A549 (cell line): ENCODE data around the gene ARHGAP22. TPM values are rescaled to one million over a fixed set of nuclear protein-coding genes. Genes with fewer than 3 reads are reported as not detected.

Source experiments
- ATAC-seq, 2 experiments: fragments of 200-7000 bp in 1 of 2; fragments of >200 bp in 1 of 2; cut with Nextera tagmentation in 1 of 2; cut with Tn5 transposase in 1 of 2; 3 replicates each; pipeline versions ENCODE4 v1.8.0 to v1.9.1; 2018 to 2020; ENCODE audit warnings: mild to moderate bottlenecking in 1 of 2, moderate library complexity in 1 of 2
- CTCF ChIA-PET: fragments of 300-600 bp; sonication (Branson Sonifier 250); formaldehyde crosslinking; extraction: SDS; loops from one replicate; lab custom pipeline; 2021; ENCODE audit warnings: antibody characterized with exemption, inconsistent platforms; lab: Yijun Ruan, JAX
- POLR2A ChIA-PET: fragments of 350-600 bp; formaldehyde crosslinking; extraction: SDS; loops from one replicate; lab custom pipeline; 2021; ENCODE audit warnings: antibody characterized with exemption, inconsistent platforms; lab: Yijun Ruan, JAX
- DNase-seq, 2 experiments: peaks; one replicate each; pipeline versions ENCODE4 v3.0.0 to v3.0.0-alpha.2; 2011 to 2016; ENCODE audit warnings: low read depth in 1 of 2, low spot score in 1 of 2
- FAIRE-seq: peaks from 2 replicates; lab custom pipeline; 2011; peaks lifted over from hg19 to GRCh38; lab: Jason Lieb, UNC
- H3K27ac ChIP-seq, 2 experiments: fragments of >200 bp; sonication (Bioruptor Twin); formaldehyde crosslinking; 3 replicates each; pipeline ENCODE4 v1.5.1; 2016 to 2017
- H3K4me1 ChIP-seq: fragments of >200 bp; sonication (Bioruptor Twin); formaldehyde crosslinking; 3 replicates; pipeline ENCODE4 v1.6.1; 2016
- H3K4me2 ChIP-seq: fragments of >200 bp; sonication (Bioruptor Twin); formaldehyde crosslinking; 3 replicates; pipeline ENCODE4 v1.6.1; 2016
- H3K4me3 ChIP-seq: fragments of >200 bp; sonication (Bioruptor Twin); formaldehyde crosslinking; 3 replicates; pipeline ENCODE4 v1.5.1; 2016
- H3K9me3 ChIP-seq: fragments of >200 bp; sonication (Bioruptor Twin); formaldehyde crosslinking; 3 replicates; pipeline ENCODE4 v1.6.1; 2016
- CBX8 ChIP-seq: fragments of 200-600 bp; sonication (generic); IDR thresholded peaks from 2 replicates; pipeline ENCODE4 v1.6.1; 2016
- CHD4 ChIP-seq: fragments of 200-600 bp; sonication (generic); IDR thresholded peaks from 2 replicates; pipeline ENCODE4 v1.6.1; 2016; ENCODE audit warnings: antibody characterized with exemption, mild to moderate bottlenecking, borderline replicate concordance
- EHF ChIP-seq: fragments of 250-450 bp; sonication (Bioruptor Pico); IDR thresholded peaks from 2 replicates; pipeline ENCODE4 v1.5.0; 2020; ENCODE audit warnings: mild to moderate bottlenecking
- EHMT2 ChIP-seq: fragments of 200-600 bp; sonication (generic); IDR thresholded peaks from 2 replicates; pipeline ENCODE4 v1.6.1; 2016; ENCODE audit warnings: antibody characterized with exemption, low read depth, mild to moderate bottlenecking, moderate library complexity
- EP300 ChIP-seq, 2 experiments: fragments of >200 bp; sonication (Bioruptor Twin); formaldehyde crosslinking; IDR thresholded peaks; 2 replicates in 1 of 2; 3 replicates in 1 of 2; pipeline ENCODE4 v1.6.1; 2016 to 2017
- GATA3 ChIP-seq: IDR thresholded peaks from 2 replicates; pipeline ENCODE4 v1.6.1; 2012; ENCODE audit warnings: borderline replicate concordance
- HOXA7 ChIP-seq: fragments of 250-450 bp; sonication (Bioruptor Pico); IDR thresholded peaks from 2 replicates; pipeline ENCODE4 v1.5.0; 2020; ENCODE audit warnings: mild to moderate bottlenecking, moderate library complexity
- JUNB ChIP-seq: fragments of >200 bp; sonication (Bioruptor Twin); formaldehyde crosslinking; IDR thresholded peaks from 2 replicates; pipeline ENCODE4 v1.6.1; 2016
- MAFK ChIP-seq: fragments of 450-650 bp; IDR thresholded peaks from 2 replicates; pipeline ENCODE4 v1.6.1; 2014; ENCODE audit not compliant: partially characterized antibody
- MYC ChIP-seq: IDR thresholded peaks from 2 replicates; pipeline ENCODE4 v1.6.1; 2012; ENCODE audit warnings: mild to moderate bottlenecking, inconsistent platforms, low read length, improper control_type of control experiment, borderline replicate concordance
- RAD21 ChIP-seq, 2 experiments: fragments of >200 bp in 1 of 2; sonication (Bioruptor Twin) in 1 of 2; formaldehyde crosslinking in 1 of 2; IDR thresholded peaks in 1 of 2; conservative IDR thresholded peaks in 1 of 2; 2 replicates in 1 of 2; 3 replicates in 1 of 2; pipeline ENCODE4 v1.6.1; 2012 to 2018; ENCODE audit warnings: inconsistent platforms in 1 of 2
- RARB ChIP-seq: fragments of 250-450 bp; sonication (Bioruptor Pico); IDR thresholded peaks from 2 replicates; pipeline ENCODE4 v1.8.0; 2021; ENCODE audit warnings: mild to moderate bottlenecking, moderate library complexity
- RCOR1 ChIP-seq: fragments of 150-350 bp; IDR thresholded peaks from 2 replicates; pipeline ENCODE4 v1.6.1; 2014; ENCODE audit warnings: antibody characterized with exemption, low read length, low read depth
- RFX5 ChIP-seq: fragments of 450-650 bp; IDR thresholded peaks from 2 replicates; pipeline ENCODE4 v1.7.1; 2014; ENCODE audit warnings: antibody characterized with exemption, mild to moderate bottlenecking, moderate library complexity
- RNF2 ChIP-seq: fragments of 200-600 bp; sonication (generic); IDR thresholded peaks from 2 replicates; pipeline ENCODE4 v1.6.1; 2016; ENCODE audit warnings: low read depth, mild to moderate bottlenecking, antibody characterized with exemption, moderate library complexity, borderline replicate concordance
- SMC3 ChIP-seq: fragments of >200 bp; sonication (Bioruptor Twin); formaldehyde crosslinking; IDR thresholded peaks from 3 replicates; pipeline ENCODE4 v1.6.1; 2018; ENCODE audit warnings: inconsistent platforms
- WGBS: methylation state at CpG from one replicate; pipeline ENCODE4 v1.1.6; 2017; ENCODE audit errors: missing lambda C conversion rate; 5-methylcytosine and 5-hydroxymethylcytosine counted together
- polyA plus RNA-seq, 4 experiments: library from polyadenylated mRNA; depleted of rRNA in 3 of 4; stranded (reverse); fragments of >200 nt; fragmentation: RNase III in 1 of 4; extraction: RNeasy Plus Mini Kit Qiagen cat#74134 plus additional on column Dnase treatment in 1 of 4; gene quantifications; 2 replicates in 3 of 4; 3 replicates in 1 of 4; pipeline ENCODE4 v1.2.3, GENCODE V29; 2011 to 2017
- TF ChIP-seq, protein P1 (sequence below): fragments of >200 bp; sonication (Bioruptor Twin); formaldehyde crosslinking; IDR thresholded peaks from 2 replicates; pipeline ENCODE4 v1.6.1; 2016
- TF ChIP-seq, protein P2 (sequence below): fragments of 150-350 bp; IDR thresholded peaks from 2 replicates; pipeline ENCODE4 v1.6.1; 2014; ENCODE audit warnings: low read depth, mild to moderate bottlenecking, low read length
- TF ChIP-seq, protein P3 (sequence below): fragments of >200 bp; sonication (Bioruptor Twin); formaldehyde crosslinking; IDR thresholded peaks from 3 replicates; pipeline ENCODE4 v1.5.1; 2016
- TF ChIP-seq, protein P4 (sequence below): IDR thresholded peaks from 2 replicates; pipeline ENCODE4 v1.6.1; 2012; ENCODE audit warnings: low read depth, borderline replicate concordance

The ARHGAP22 gene
- polyA plus RNA-seq, 2 of the 4 experiments (the other 2 are of a cell fraction), result 1.9 to 3.2 TPM

DNA sequence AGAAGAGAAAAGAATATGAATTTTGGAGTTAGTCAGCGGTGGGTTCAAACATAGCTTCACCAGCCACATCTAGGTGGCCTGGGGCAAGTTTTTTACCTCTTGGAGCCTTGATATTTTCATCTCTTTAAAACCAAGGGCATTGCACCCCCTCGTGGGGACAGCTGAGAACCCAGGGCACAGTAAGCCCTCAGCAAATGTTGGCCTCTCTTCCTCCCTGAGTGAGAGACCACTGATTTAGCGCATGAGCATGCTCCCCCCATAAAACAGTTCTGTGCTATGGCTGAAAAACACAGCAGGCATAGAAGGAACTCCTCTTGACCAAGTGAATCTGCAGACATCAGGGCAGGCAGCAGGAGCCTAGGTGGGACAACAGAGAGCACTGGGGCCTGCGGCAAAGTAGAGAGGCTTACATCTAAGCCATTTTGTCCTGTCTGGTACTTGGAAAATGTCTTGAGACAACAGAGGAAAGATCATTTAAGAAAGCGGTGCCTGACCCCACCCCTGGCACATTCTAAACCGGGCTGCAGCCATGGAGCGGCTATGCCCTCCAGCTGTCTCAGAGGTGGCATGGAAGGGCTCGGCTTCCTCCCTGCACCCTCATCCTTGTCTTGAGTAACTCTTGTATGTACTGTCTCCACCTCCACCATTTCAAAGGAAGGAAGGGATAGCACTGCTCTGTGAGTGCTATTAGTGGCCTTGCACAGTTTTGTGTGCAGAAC is 94.7 kb downstream of the ARHGAP22 start:
- ATAC-seq, result peak; percentile 56 to 64; a peak in 3 of 6 replicates
- Histone ChIP-seq H3K4me1 (peaks cover 6% of the 10 kb centered on the region; the same call in 1 of the 3 replicates), H3K9me3 (peaks cover 4% of the 10 kb centered on the region; the same call in 2 of the 3 replicates), H3K27ac (no peak overlapping the region), H3K4me2 (no peak overlapping the region), H3K4me3 (no peak overlapping the region)
- 85% methylated on average over 8 of the region's 8 CpGs for WGBS
- ChIA-PET CTCF (interaction anchor here (0.5 to 1.7 kb wide), 7 partner anchors 9 to 423 kb away, joined by 3 to 8 read pairs (median 4); no protein-coding TSS in a partner anchor), POLR2A (no interaction called here)
- FAIRE-seq, result no peak
- DNase-seq, result peak; percentile 21 to 22
- TF ChIP-seq SMC3, result 0 out of 3 replicates have a peak, but pooled peaks have one; percentile 21
- no peak for TF ChIP-seq RARB (CRISPR knock-in tag)
- TF ChIP-seq CHD4, result no peak
- TF ChIP-seq, protein P1, sequence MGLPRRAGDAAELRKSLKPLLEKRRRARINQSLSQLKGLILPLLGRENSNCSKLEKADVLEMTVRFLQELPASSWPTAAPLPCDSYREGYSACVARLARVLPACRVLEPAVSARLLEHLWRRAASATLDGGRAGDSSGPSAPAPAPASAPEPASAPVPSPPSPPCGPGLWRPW, result no peak
- TF ChIP-seq, protein P2, sequence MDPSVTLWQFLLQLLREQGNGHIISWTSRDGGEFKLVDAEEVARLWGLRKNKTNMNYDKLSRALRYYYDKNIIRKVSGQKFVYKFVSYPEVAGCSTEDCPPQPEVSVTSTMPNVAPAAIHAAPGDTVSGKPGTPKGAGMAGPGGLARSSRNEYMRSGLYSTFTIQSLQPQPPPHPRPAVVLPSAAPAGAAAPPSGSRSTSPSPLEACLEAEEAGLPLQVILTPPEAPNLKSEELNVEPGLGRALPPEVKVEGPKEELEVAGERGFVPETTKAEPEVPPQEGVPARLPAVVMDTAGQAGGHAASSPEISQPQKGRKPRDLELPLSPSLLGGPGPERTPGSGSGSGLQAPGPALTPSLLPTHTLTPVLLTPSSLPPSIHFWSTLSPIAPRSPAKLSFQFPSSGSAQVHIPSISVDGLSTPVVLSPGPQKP, result no peak
- no peak for TF ChIP-seq EHF (CRISPR knock-in tag)
- peak; percentile 37 to 49; a peak in 3 of 5 replicates for TF ChIP-seq RAD21 (conservative IDR thresholded peaks at IDR 0.05 in 1 of 2, IDR thresholded peaks at IDR 0.05 in 1 of 2)
- no peak for TF ChIP-seq CBX8
- TF ChIP-seq, protein P3, sequence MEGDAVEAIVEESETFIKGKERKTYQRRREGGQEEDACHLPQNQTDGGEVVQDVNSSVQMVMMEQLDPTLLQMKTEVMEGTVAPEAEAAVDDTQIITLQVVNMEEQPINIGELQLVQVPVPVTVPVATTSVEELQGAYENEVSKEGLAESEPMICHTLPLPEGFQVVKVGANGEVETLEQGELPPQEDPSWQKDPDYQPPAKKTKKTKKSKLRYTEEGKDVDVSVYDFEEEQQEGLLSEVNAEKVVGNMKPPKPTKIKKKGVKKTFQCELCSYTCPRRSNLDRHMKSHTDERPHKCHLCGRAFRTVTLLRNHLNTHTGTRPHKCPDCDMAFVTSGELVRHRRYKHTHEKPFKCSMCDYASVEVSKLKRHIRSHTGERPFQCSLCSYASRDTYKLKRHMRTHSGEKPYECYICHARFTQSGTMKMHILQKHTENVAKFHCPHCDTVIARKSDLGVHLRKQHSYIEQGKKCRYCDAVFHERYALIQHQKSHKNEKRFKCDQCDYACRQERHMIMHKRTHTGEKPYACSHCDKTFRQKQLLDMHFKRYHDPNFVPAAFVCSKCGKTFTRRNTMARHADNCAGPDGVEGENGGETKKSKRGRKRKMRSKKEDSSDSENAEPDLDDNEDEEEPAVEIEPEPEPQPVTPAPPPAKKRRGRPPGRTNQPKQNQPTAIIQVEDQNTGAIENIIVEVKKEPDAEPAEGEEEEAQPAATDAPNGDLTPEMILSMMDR, result peak; percentile 26; the same call in 1 of the 3 replicates
- no peak for TF ChIP-seq GATA3
- TF ChIP-seq EP300 (IDR thresholded peaks at IDR 0.05), result no peak
- no peak for TF ChIP-seq RCOR1
- TF ChIP-seq MAFK, result no peak

DNA sequence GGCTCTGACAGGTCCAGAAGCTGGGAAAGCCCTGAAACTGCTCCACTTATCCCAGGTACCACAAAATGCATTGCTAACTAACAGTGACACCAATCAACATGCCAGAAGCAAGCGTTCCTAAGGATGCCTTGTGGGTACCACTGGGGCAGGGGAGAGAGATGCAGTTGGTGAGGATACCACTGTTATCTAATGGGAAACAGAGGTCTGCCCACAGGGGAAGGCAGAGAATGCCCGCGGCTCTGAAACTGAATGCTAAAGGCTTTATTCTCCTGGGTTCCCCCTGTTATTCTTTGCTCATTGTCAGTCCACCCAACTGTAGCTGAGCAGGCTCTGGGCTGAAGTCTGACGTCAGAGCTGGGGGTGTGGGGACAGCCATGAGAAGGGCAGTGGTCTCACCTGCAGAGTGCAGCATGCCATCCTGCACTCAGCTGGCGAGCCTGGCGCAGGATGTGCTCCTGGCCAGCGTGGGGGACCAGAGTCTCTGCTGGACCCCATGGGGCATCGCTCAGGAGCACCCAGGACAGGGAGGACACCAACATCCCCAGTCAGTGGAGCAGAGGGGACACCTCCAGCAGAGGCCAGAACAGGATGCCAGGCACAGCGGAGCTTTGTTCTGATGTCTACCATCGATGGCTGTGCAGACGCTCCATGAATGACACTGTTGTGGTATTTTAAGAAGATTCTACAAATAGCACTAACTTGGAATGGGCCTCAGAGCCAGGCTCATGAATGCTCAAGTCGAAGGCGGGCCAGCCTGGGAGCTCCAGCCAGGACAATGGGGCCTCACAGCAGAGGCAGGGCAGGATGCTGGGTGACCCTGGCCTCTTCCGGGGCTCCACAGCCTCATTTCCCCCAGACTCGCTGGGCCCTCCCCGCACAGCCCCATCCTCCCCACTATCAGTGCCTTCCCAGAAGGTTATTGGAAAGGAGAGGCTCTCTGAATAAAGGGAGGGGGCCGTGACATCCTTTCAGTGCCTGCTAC is 95.8 kb downstream of the ARHGAP22 start:
- Histone ChIP-seq H3K4me1 (peaks cover 6% of the 10 kb centered on the region; the same call in 1 of the 3 replicates), H3K4me3 (no peak overlapping the region), H3K9me3 (0 out of 3 replicates have a peak, but pooled peaks cover 2% of the 10 kb centered on the region), H3K27ac (no peak overlapping the region), H3K4me2 (no peak overlapping the region)
- no peak for DNase-seq
- no peak for ATAC-seq
- POLR2A ChIA-PET, result no interaction called here
- CTCF ChIA-PET, result interaction anchor here (0.7 to 1.7 kb wide), 8 partner anchors 10 to 192 kb away, joined by 3 to 8 read pairs (median 4); no protein-coding TSS in a partner anchor
- TF ChIP-seq GATA3 (no peak), EHMT2 (no peak), RNF2 (no peak), MYC (no peak), HOXA7 (CRISPR knock-in tag) (no peak), RAD21 (conservative IDR thresholded peaks at IDR 0.05 in 1 of 2, IDR thresholded peaks at IDR 0.05 in 1 of 2) (no peak), EP300 (IDR thresholded peaks at IDR 0.05) (no peak), RFX5 (no peak), JUNB (no peak), MAFK (no peak)
- TF ChIP-seq, protein P4, sequence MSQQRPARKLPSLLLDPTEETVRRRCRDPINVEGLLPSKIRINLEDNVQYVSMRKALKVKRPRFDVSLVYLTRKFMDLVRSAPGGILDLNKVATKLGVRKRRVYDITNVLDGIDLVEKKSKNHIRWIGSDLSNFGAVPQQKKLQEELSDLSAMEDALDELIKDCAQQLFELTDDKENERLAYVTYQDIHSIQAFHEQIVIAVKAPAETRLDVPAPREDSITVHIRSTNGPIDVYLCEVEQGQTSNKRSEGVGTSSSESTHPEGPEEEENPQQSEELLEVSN, result no peak
- no peak for FAIRE-seq
- WGBS, result 92% methylated on average over 17 of the region's 17 CpGs
